AML-193 (cell line): ENCODE data around the gene PEX11G.
"Not testable (repeated sequence)": the region's sequence is repeated elsewhere in the genome, so short reads cannot be mapped to it uniquely, and the experiment has no call there.

Experiments used
- DNase-seq, 2 experiments: peaks; one replicate each; lab custom pipeline; 2025; lab: John Stamatoyannopoulos, UW

PEX11G gene

GRCh38 chr19:7467009-7467989 is 21.5 kb downstream of the PEX11G start:
- no peak for DNase-seq

- no peak for DNase-seq
These were observed 25.3 kb downstream of the PEX11G start for GRCh38 chr19:7463575-7463974.

- DNase-seq, result no peak
These were observed 26.8 kb downstream of the PEX11G start for GRCh38 chr19:7461841-7462629.

GRCh38 chr19:7460562-7460966 is 28.3 kb downstream of the PEX11G start:
- no peak for DNase-seq

GRCh38 chr19:7459773-7460172 is 29.1 kb downstream of the PEX11G start:
- DNase-seq, result no peak

- DNase-seq, result no peak
These were observed 30.2 kb downstream of the PEX11G start for GRCh38 chr19:7458675-7459074.

- no peak for DNase-seq
These were observed 31.8 kb downstream of the PEX11G start for GRCh38 chr19:7456964-7457541.

GRCh38 chr19:7455600-7456296 is 33.1 kb downstream of the PEX11G start:
- no peak for DNase-seq

- no peak for DNase-seq
These were observed 33.8 kb downstream of the PEX11G start for GRCh38 chr19:7454998-7455397.

- no peak for DNase-seq
These were observed 38.3 kb downstream of the PEX11G start for GRCh38 chr19:7450243-7451223.

- not testable (repeated sequence) for DNase-seq
These were observed 39.3 kb downstream of the PEX11G start for GRCh38 chr19:7449391-7450070.

- no peak for DNase-seq
These were observed 41.2 kb downstream of the PEX11G start for GRCh38 chr19:7447648-7448047.

- no peak for DNase-seq
These were observed 43.7 kb downstream of the PEX11G start for GRCh38 chr19:7445104-7445503.

GRCh38 chr19:7444042-7444441 is 44.8 kb downstream of the PEX11G start:
- DNase-seq, result no peak

- DNase-seq, result no peak
These were observed 46.4 kb downstream of the PEX11G start for GRCh38 chr19:7442423-7442822.

- no peak for DNase-seq
These were observed 47.2 kb downstream of the PEX11G start for GRCh38 chr19:7441468-7442146.

- DNase-seq, result no peak
These were observed 48.5 kb downstream of the PEX11G start for GRCh38 chr19:7440188-7440975.

- DNase-seq, result no peak
These were observed 53.2 kb downstream of the PEX11G start for GRCh38 chr19:7435586-7435985.

- no peak for DNase-seq
These were observed 54.4 kb downstream of the PEX11G start for GRCh38 chr19:7434391-7434790.
